GM18498 (cell line): ENCODE measurements around the gene CSNK2A2.

Experiments
- ATAC-seq: cut with Tn5 transposase; IDR thresholded peaks from one replicate; pipeline ENCODE4 v1.9.1; 2021; ENCODE audit warnings: mild to moderate bottlenecking, moderate library complexity; ENCODE audit not compliant: unreplicated experiment

CSNK2A2 gene

GRCh38 chr16:58200004-58200797 lies 2.3 kb upstream of the CSNK2A2 start:
- ATAC-seq: no peak

DNA sequence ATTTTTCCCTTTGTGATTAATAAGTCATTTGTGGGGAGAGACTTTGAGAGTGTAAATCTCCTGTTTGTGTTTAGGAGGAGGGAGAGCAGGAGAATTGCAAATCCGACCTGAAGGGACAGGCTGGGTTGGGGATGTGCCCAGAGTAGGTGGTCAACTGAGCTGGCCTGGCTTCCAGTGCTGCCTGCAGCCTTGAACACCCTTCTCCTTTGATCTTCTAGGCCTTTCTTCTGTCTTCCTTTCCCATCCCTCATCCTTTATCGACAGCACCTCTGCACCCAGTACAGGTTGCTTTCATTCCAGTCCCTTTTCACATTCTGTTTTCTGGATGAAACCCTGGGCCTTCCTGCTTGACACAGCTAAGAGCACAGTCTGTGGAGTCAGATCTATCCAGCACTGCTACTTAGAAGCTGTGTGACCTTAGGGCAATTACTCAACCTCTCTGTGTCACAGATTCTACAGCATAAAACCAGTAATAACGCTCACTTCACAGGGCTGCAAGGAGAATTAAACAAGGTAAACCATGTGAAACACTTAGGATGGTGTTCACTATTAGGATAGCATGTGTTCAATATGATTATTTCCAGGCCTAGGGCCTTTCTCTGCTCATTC lies 1.0 kb upstream of the CSNK2A2 start:
- ATAC-seq: no peak

DNA sequence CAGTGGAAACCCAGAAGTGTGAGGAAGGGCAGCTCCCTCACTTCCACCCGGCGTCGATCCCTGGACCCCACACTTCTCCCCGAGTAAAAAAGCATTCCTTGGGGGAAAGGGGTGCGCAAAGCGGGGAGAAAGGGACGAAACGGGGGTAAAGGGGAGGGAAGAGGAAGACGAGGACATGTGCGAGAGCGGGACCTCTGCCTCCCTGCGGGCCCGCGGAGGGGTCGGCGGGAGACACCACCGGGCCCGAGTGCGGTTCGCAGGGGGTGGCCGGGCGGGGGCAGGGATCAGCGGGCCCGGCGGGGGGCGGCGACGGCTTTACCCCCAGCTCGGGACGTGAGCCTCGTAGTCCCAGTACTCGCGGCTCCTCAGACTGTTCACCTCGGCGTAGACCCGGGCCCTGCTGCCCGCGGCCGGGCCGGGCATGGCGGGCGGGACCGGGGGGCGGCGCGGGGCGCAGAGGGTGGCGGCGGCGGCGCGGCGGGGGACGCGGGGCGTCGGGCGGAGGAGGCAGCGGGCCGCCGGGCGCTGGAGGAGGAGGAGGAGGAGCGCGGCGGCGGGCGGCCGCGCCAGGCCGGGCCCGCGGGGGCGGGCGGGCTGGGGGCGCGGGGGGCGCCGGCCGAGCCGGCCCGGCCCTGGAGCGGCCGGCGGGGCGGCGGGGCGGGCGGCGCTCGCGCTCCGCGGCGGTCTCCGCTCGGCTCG lies 443 bp downstream of the CSNK2A2 start:
- peak; percentile 51 for ATAC-seq

GRCh38 chr16:58196898-58197313 lies 1.0 kb downstream of the CSNK2A2 start:
- ATAC-seq: peak; percentile 9

DNA sequence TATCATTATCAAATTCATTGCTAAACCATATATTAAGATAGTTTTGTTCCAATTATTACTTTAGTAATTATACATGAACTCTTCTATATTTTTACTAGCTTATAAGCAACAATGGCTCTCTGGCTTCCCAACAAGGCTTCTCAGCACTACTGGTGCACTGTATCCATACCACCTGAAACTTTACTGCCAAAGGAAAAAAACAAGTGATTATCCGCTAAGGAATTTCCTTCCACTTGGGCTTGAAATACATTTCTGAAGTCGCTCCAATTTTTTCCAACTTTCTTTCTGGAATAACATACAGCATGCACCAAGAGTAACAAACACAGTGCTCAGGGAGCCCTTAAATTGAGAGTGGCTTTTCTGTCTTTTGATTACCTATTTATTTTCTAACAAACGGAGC lies 2.1 kb downstream of the CSNK2A2 start:
- ATAC-seq: no peak

GRCh38 chr16:58195344-58195743 lies 2.6 kb downstream of the CSNK2A2 start:
- no peak for ATAC-seq

DNA sequence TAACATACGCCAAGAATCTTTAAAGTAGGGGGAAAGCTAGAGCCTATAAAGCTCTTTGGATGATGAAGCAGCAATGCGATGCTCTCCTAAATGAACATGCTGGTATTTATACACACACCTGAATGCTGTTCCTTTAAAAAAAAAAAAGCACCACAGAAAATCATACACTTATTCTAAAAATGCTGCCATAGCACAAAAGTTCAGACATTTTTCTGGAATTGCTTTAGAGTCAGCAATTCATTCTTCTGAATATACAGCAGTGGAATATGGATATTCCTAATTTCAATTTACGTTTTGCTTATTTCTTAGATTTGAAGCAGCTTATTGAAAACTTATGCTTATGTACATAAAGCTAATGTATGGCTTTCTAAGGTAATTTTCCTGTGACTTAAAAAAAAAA lies 3.1 kb downstream of the CSNK2A2 start:
- no peak for ATAC-seq

- no peak for ATAC-seq
These were observed 10.1 kb downstream of the CSNK2A2 start for GRCh38 chr16:58187665-58188421.

DNA sequence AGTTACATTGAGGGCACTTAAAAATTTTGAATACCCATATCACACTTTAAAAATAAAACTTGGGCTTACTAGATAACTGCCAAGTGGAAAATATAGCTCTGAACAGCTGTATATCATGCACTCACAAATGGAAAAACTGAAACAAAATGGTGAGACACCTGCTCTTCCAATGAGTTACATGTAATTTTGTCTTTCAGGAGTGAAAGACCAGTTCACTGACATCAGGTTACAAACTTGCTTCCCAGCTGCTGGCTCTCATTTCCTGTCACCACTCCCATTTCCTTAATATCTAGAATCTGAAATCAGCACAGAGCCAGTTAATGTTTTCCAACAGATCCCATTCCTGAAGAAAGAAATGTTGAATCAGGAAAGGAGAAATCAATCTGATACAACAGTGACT lies 10.8 kb downstream of the CSNK2A2 start:
- no peak for ATAC-seq

DNA sequence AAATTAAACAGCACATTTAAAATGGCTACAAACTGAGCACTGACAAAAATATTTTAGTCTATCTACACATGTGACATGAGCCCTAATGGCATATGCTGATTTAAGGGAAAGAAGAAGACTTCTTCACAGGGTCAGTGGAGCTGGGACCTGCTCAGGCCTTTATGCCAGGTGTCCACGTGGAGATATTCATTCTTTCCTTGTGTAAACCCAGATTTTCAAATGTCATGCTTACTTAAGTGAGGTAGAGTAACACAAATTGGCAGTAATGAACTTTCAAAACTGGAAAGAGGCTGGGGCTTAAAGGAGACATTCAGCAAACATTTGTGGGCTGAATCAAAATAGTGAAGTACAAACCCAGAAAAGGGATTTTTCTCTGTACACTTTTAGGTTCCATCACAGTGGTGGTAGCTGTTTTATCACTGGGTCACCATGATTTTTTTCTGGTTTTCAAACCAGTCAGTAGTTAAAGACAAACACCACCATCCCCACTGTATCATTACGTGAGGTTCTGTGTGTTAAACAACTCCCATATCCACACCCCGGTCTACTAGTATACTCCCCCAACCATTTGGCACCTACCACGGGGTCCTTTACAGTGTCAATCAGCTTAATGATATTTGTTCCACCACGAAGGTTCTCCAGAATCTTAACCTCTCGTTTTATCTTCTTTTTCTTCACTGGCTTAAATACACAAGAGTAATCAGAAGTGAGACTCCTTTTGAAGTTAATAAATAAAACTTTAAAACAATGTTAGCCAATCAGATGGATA lies 11.5 kb downstream of the CSNK2A2 start:
- no peak for ATAC-seq

DNA sequence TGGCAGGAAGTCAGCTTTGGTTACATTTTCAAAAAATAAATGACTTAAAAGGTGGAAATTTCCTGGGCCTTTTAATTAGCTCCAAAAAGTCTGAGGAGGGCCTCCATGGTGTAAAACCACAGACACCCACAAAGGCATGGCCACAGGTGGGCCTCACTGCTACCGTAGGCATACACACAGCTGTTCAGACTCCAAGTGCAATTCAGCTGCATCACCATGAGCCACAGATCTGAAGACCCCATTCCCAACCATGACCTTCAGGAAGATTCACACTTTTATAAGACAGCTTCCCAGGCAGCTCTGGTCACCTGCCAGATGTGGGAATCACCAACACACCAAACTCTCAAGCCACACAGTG lies 20.6 kb downstream of the CSNK2A2 start:
- ATAC-seq: no peak

DNA sequence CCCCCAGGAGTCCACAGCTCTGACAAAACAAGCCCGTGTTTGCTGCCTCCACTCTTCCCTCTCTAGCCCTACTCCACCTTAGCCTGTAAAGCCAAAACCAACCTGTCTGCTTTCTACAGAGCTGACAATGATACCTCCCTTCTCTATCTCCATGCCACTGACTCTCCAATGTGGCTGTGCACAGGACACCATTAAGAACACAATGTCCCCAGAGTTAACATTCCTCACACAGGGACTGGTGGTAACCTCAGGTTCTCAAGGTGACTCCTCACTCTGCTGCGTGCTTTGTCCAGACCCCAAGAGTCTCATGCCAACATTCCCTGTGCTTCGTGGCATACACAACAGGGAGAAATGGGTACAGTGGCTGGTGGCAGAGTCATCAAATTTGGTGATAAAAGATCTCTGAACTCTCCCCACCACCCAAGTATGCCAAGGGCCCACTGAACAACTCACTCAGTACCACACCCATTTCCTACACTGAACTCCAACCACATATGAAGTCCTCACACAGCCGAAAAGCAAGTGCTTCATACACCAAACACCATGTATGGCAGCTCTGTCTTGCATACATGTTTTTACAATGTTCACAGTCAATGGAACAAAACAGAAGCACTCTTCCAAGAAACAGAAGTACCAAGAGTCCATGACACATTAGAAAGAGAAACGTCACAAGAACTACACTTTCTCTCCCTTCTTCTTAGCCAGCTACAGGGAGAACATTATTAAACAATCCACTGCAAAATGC lies 21.1 kb downstream of the CSNK2A2 start:
- ATAC-seq: no peak

DNA sequence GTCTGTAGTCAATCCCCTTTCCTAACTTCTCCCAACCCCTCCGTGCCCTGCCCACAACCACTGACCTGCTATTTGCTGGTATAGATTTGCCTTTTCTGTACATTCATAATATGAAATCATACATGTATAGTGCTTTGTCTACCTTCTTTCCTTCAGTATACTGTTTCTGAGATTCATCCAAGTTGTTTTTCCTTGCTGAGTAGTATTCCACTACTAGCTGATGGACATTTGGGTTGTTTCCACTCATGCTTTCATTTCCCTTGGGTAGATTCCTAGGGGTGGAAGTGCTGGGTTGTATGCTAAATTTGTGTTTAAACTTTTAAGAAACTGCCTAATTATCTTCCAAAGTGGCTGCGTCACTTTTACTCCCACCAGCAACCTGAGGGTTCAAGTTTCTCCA lies 27.7 kb downstream of the CSNK2A2 start:
- ATAC-seq: no peak

- ATAC-seq: no peak
These were observed 37.1 kb downstream of the CSNK2A2 start for GRCh38 chr16:58160855-58161254.

DNA sequence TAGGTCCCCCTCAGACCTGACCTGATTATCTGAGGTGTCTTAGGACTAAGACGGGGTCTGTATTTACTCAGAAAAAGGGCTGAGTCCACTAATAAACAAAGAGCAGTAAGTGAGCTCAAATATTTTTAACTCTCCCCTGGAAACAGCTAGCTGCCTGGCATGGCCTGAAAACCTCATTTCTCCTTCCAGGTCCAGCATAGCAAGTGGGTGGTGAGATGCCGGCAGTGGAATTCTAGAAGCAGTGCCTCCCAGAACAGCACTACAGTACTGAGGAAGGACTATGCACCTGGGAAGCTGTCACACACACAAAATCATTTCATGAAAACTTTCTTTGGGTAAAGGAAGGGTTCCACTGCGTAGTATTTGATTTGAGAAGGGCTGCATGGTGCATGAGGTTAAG lies 39.2 kb downstream of the CSNK2A2 start:
- ATAC-seq: no peak

- no peak for ATAC-seq
These were observed 39.9 kb downstream of the CSNK2A2 start for GRCh38 chr16:58157951-58158540.

DNA sequence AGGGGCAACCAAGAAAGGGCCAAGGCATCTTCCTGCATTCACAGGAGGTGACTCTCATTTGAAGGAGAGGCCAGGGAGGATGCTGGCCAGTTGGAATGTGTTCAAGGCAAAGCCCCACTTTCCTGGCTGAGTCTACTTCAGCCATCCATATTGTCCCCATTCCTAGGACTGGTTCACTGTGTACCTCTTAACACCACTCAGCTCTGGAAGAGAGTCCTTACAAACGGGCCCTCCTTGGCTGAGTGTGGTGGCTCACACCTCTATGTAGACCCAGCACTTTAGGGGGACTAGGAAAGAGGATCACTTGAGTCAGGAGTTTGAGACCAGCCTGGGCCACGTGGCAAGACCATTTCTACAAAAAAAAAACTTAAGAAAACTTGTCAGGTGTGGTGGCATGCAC lies 40.7 kb downstream of the CSNK2A2 start:
- no peak for ATAC-seq

- no peak for ATAC-seq
These were observed 42.1 kb downstream of the CSNK2A2 start for GRCh38 chr16:58155839-58156238.

DNA sequence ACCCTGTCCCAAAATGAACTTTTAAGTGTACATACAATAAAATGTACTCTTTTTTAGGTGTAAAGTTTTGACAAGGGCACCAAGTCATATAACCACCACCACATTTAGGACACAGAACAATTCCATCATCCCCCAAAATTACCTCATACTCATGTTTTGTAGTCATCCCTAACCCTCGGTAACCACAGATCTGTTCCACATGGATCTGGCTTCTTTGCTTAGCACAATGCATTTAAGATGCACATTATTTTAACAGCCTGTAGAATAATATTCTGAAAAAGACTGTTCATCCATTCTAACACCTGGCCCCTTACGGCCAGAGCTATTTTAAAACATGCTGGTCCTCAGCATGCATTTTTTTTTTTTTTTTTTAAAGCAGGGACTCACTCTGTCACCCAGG lies 43.6 kb downstream of the CSNK2A2 start:
- no peak for ATAC-seq
